GM23248 (cell line): ENCODE results near the gene LRR1. TPM values are rescaled to one million over a fixed set of nuclear protein-coding genes. Genes with fewer than 3 reads are reported as not detected.

ENCODE experiments used
- DNase-seq: peaks from one replicate; pipeline ENCODE4 v3.0.0-alpha.2; 2015
- H2AFZ ChIP-seq: fragments of 200-600 bp; sonication (generic); 2 replicates; pipeline ENCODE4 v1.6.1; 2016; ENCODE audit warnings: antibody characterized with exemption
- H3F3A ChIP-seq: fragments of 200-600 bp; sonication (generic); 2 replicates; pipeline ENCODE4 v1.6.1; 2016; ENCODE audit warnings: mild to moderate bottlenecking, antibody characterized with exemption, mixed run types; ENCODE audit not compliant: insufficient read depth
- H3K27ac ChIP-seq: fragments of 200-600 bp; sonication (generic); 2 replicates; pipeline ENCODE4 v1.5.1; 2016; ENCODE audit warnings: mild to moderate bottlenecking
- H3K27me3 ChIP-seq: fragments of 200-600 bp; sonication (generic); replicated peaks from 2 replicates; pipeline ENCODE4 v1.6.1; 2016; ENCODE audit warnings: mild to moderate bottlenecking; ENCODE audit not compliant: insufficient read depth
- H3K36me3 ChIP-seq: fragments of 200-600 bp; sonication (generic); 2 replicates; pipeline ENCODE4 v1.6.1; 2016; ENCODE audit warnings: low read depth, mild to moderate bottlenecking
- H3K4me1 ChIP-seq: fragments of 200-600 bp; sonication (generic); 2 replicates; pipeline ENCODE4 v1.6.1; 2016; ENCODE audit warnings: mild to moderate bottlenecking; ENCODE audit not compliant: insufficient read depth
- H3K4me2 ChIP-seq: fragments of 200-600 bp; sonication (generic); one replicate; pipeline ENCODE4 v1.6.1; 2016; ENCODE audit warnings: mild to moderate bottlenecking; ENCODE audit not compliant: unreplicated experiment
- H3K4me3 ChIP-seq: fragments of 200-600 bp; sonication (generic); 2 replicates; pipeline ENCODE4 v1.5.1; 2016; ENCODE audit warnings: mild to moderate bottlenecking
- H3K79me2 ChIP-seq: fragments of 200-600 bp; sonication (generic); 2 replicates; pipeline ENCODE4 v1.6.1; 2016; ENCODE audit warnings: mild to moderate bottlenecking; ENCODE audit not compliant: insufficient read depth
- H3K9ac ChIP-seq: fragments of 200-600 bp; sonication (generic); 2 replicates; pipeline ENCODE4 v1.6.1; 2016; ENCODE audit warnings: mild to moderate bottlenecking
- H3K9me2 ChIP-seq: fragments of 200-600 bp; sonication (generic); 2 replicates; pipeline ENCODE4 v1.6.1; 2016; ENCODE audit warnings: mixed run types, mild to moderate bottlenecking, moderate library complexity; ENCODE audit not compliant: insufficient read depth
- H3K9me3 ChIP-seq: fragments of 200-600 bp; sonication (generic); one replicate; pipeline ENCODE4 v1.6.1; 2017; ENCODE audit warnings: low read depth
- H4K20me1 ChIP-seq: fragments of 200-600 bp; sonication (generic); 2 replicates; pipeline ENCODE4 v1.6.0; 2016; ENCODE audit not compliant: insufficient read depth
- EZH2 ChIP-seq: fragments of 200-600 bp; sonication (generic); IDR thresholded peaks from 2 replicates; pipeline ENCODE4 v1.6.1; 2018; ENCODE audit warnings: antibody characterized with exemption, mild to moderate bottlenecking; ENCODE audit not compliant: insufficient read depth, poor library complexity, severe bottlenecking
- EZH2phosphoT487 ChIP-seq: fragments of 200-600 bp; sonication (generic); IDR thresholded peaks from 2 replicates; pipeline ENCODE4 v1.6.1; 2018; ENCODE audit warnings: antibody characterized with exemption, moderate library complexity, mild to moderate bottlenecking, low read depth; ENCODE audit not compliant: insufficient read depth
- WGBS, 2 experiments: methylation state at CpG; one replicate each; pipeline ENCODE4 v1.1.6; 2015 to 2017; ENCODE audit warnings: low lambda C conversion rate in 2 of 2, low coverage in 1 of 2; ENCODE audit errors: missing lambda C conversion rate in 2 of 2; 5-methylcytosine and 5-hydroxymethylcytosine counted together
- in situ Hi-C: fragments of 300-500 bp; cut with MboI; formaldehyde crosslinking; loops from 2 replicates; pipeline ENCODE4 v1.15.0; 2020
- polyA plus RNA-seq: library from polyadenylated mRNA; unstranded; fragments of >200 nt; fragmentation: Nextera tagmentation; extraction: Ambion mirVana; gene quantifications from 2 replicates; pipeline ENCODE4 v1.2.1, GENCODE V29; 2016
- total RNA-seq: library from RNA; depleted of rRNA; stranded (reverse); fragments of >200 nt; shearing (Covaris generic); gene quantifications from 2 replicates; pipeline ENCODE4 v1.2.3, GENCODE V29; 2014

Gene LRR1
- total and polyA plus RNA-seq, 2 experiments from 2014 or later, result 9.6 to 17.5 TPM

GRCh38 chr14:49550286-49551184 lies 48.2 kb upstream of the LRR1 start:
- Histone ChIP-seq H3K9me2 (no peaks in the 10 kb centered on the region), H3K27ac (no peak overlapping the region), H3K36me3 (no peaks in the 10 kb centered on the region), H2AFZ (no peak overlapping the region), H3K4me1 (no peaks in the 10 kb centered on the region; the same call in 1 of the 2 replicates), H3K9ac (no peak overlapping the region), H3K27me3 (no peaks in the 10 kb centered on the region; the same call in 1 of the 2 replicates), H3F3A (no peaks in the 10 kb centered on the region), H3K4me2 (peak overlapping the region; percentile 43), H4K20me1 (no peaks in the 10 kb centered on the region), H3K9me3 (no peaks in the 10 kb centered on the region), H3K79me2 (no peaks in the 10 kb centered on the region), H3K4me3 (no peak overlapping the region)
- 54 to 56% methylated on average over 5 of the region's 5 CpGs for WGBS, 2 experiments
- no peak for TF ChIP-seq EZH2
- TF ChIP-seq EZH2phosphoT487, result no peak
- in situ Hi-C loops, result no loop called here
- peak; percentile 38 for DNase-seq

DNA sequence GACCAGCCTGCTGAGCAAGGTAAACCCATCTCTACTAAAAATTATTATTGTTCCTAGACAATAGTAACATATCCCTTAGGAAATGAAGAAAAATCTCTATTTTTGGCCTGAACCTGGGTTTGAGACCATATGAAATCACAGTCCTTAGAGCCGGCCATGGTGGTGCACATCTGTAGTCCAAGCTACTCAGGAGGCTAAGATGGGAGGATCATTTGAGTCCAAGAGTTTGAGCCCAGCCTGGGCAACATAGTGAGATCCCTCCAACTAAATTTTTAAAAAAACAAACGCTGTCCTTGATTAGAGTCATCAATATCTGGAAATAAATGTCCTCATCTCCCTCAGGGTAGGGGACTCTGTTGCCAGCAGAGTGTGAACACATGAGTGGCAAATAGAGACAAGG lies 47.2 kb upstream of the LRR1 start:
- TF ChIP-seq EZH2 (no peak), EZH2phosphoT487 (no peak)
- Histone ChIP-seq H3K9me3 (no peaks in the 10 kb centered on the region), H4K20me1 (no peaks in the 10 kb centered on the region), H3K9ac (no peak overlapping the region), H3K36me3 (no peaks in the 10 kb centered on the region), H3F3A (no peaks in the 10 kb centered on the region), H3K4me1 (no peaks in the 10 kb centered on the region; the same call in 1 of the 2 replicates), H3K9me2 (no peaks in the 10 kb centered on the region), H3K27ac (no peak overlapping the region), H3K4me2 (no peak overlapping the region), H3K27me3 (no peaks in the 10 kb centered on the region; the same call in 1 of the 2 replicates), H3K79me2 (no peaks in the 10 kb centered on the region), H3K4me3 (no peak overlapping the region), H2AFZ (no peak overlapping the region)
- WGBS, 2 experiments, result 47 to 59% methylated on average over 2 of the region's 2 CpGs
- no peak for DNase-seq
- in situ Hi-C loops, result no loop called here

- Histone ChIP-seq H4K20me1 (no peaks in the 10 kb centered on the region), H3K79me2 (no peaks in the 10 kb centered on the region), H3K36me3 (no peaks in the 10 kb centered on the region), H3K4me3 (no peak overlapping the region), H3K9me2 (no peaks in the 10 kb centered on the region), H3K9me3 (no peaks in the 10 kb centered on the region), H3K4me1 (no peaks in the 10 kb centered on the region; the same call in 1 of the 2 replicates), H3F3A (no peaks in the 10 kb centered on the region), H3K27me3 (no peaks in the 10 kb centered on the region; the same call in 1 of the 2 replicates), H2AFZ (no peak overlapping the region), H3K4me2 (no peak overlapping the region), H3K27ac (no peak overlapping the region), H3K9ac (no peak overlapping the region)
- in situ Hi-C loops, result no loop called here
- TF ChIP-seq EZH2phosphoT487, result no peak
- no peak for TF ChIP-seq EZH2
- DNase-seq, result no peak
Observed at GRCh38 chr14:49553106-49553505, 45.6 kb upstream of the LRR1 start.

DNA sequence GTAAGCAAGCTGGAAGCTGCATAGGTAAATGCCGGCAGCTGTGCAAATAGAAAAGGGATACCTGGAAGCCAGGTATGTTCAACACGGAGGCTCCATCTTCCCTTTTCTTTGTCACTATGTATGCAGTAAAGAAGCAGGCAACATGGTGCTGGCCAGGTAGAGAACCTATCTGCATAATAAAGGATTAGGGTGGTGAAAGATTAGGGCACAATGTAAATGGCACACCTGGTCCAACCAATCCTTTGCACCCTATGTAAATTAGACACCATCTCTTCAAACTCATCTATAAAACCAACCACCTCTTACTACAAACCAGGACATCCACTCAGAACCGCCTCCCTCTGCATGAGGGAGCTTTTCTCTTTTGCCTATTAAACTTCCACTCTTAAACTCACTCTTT lies 44.8 kb upstream of the LRR1 start:
- H3K9me2 ChIP-seq, result no peaks in the 10 kb centered on the region
- H3K36me3 ChIP-seq, result no peaks in the 10 kb centered on the region
- H3K9me3 ChIP-seq, result no peaks in the 10 kb centered on the region
- H3F3A ChIP-seq, result no peaks in the 10 kb centered on the region
- in situ Hi-C loops, result no loop called here
- WGBS, 2 experiments, result 52% methylated on average over 3 of the region's 3 CpGs
- TF ChIP-seq EZH2phosphoT487 (no peak), EZH2 (no peak)
- no peak for DNase-seq
- H3K4me3 ChIP-seq, result no peak overlapping the region
- no peak overlapping the region for H3K9ac ChIP-seq
- H3K27me3 ChIP-seq, result no peaks in the 10 kb centered on the region; the same call in 1 of the 2 replicates
- H3K4me1 ChIP-seq, result no peaks in the 10 kb centered on the region; the same call in 1 of the 2 replicates
- H3K4me2 ChIP-seq, result no peak overlapping the region
- no peak overlapping the region for H3K27ac ChIP-seq
- no peaks in the 10 kb centered on the region for H4K20me1 ChIP-seq
- H3K79me2 ChIP-seq, result no peaks in the 10 kb centered on the region
- no peak overlapping the region for H2AFZ ChIP-seq
